ENCODE results near the gene ENPP3. TPM values are rescaled to one million over a fixed set of nuclear protein-coding genes. Genes with fewer than 3 reads are reported as not detected.
A peak's percentile ranks its signal among the peaks of the same experiment; 100 is the strongest.

The ENPP3 gene
- total and polyA plus RNA-seq, 9 of the 15 experiments (the other 6 are each of a cell fraction or from before 2014, with no cell fraction given) = 14.0 to 32.8 (median 21.6) TPM

- TF ChIP-seq RERE (CRISPR knock-in tag; IDR thresholded peaks at IDR 0.05; ENCODE audit: borderline replicate concordance) (peak; percentile 94; the same call in 1 of the 2 replicates), SMAD2 (IDR thresholded peaks at IDR 0.05; ENCODE audit: low read depth, low read length) (no peak), GATAD2A (IDR thresholded peaks at IDR 0.05) (peak; percentile 80; the same call in 1 of the 2 replicates), SREBF1 (IDR thresholded peaks at IDR 0.05; ENCODE audit: borderline replicate concordance, low read depth, low read length) (peak; percentile 24; the same call in 1 of the 2 replicates), MGA (IDR thresholded peaks at IDR 0.05) (no peak)
- TF ChIP-seq, protein P1, sequence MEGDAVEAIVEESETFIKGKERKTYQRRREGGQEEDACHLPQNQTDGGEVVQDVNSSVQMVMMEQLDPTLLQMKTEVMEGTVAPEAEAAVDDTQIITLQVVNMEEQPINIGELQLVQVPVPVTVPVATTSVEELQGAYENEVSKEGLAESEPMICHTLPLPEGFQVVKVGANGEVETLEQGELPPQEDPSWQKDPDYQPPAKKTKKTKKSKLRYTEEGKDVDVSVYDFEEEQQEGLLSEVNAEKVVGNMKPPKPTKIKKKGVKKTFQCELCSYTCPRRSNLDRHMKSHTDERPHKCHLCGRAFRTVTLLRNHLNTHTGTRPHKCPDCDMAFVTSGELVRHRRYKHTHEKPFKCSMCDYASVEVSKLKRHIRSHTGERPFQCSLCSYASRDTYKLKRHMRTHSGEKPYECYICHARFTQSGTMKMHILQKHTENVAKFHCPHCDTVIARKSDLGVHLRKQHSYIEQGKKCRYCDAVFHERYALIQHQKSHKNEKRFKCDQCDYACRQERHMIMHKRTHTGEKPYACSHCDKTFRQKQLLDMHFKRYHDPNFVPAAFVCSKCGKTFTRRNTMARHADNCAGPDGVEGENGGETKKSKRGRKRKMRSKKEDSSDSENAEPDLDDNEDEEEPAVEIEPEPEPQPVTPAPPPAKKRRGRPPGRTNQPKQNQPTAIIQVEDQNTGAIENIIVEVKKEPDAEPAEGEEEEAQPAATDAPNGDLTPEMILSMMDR (IDR thresholded peaks at IDR 0.05 in 2 of 3, conservative IDR thresholded peaks at IDR 0.05 in 1 of 3; ENCODE audit: insufficient read depth in 2 of 3, low read depth in 1 of 3, low read length in 3 of 3) = peak; percentile 99 to 100 (median 100)
Measured at GRCh38 chr6:131627724-131628682, 9.1 kb upstream of the ENPP3 start, which contains the start of gene MED23 (continued).
